OCI-M2 (cell line): ENCODE measurements around the gene PAGR1.
"Not testable (repeated sequence)": the region's sequence is repeated elsewhere in the genome, so short reads cannot be mapped to it uniquely, and the experiment has no call there.

Experiments used
- DNase-seq: peaks from one replicate; lab custom pipeline; 2025; ENCODE audit not compliant: unreplicated experiment; lab: John Stamatoyannopoulos, UW

The PAGR1 gene

GRCh38 chr16:29811896-29812665, 3.9 kb upstream of the PAGR1 start, which contains the start of gene PRRT2:
Gene PRRT2, plus strand, starts transcription at chr16:29812193. Its CDS starts 862 bp downstream, at chr16:29813055.
- no peak for DNase-seq

GRCh38 chr16:29812754-29813643, 3.0 kb upstream of the PAGR1 start:
- no peak for DNase-seq

GRCh38 chr16:29813644-29814562, 2.0 kb upstream of the PAGR1 start:
- DNase-seq: no peak

- no peak for DNase-seq
Observed at GRCh38 chr16:29814592-29814991, 1.4 kb upstream of the PAGR1 start.

GRCh38 chr16:29815032-29815721, 775 bp upstream of the PAGR1 start:
- DNase-seq: no peak

- no peak for DNase-seq
Observed at GRCh38 chr16:29816694-29817441, 916 bp downstream of the PAGR1 start.

- DNase-seq: no peak
Observed at GRCh38 chr16:29818082-29818481, 2.1 kb downstream of the PAGR1 start.

GRCh38 chr16:29819506-29819905, 3.6 kb downstream of the PAGR1 start:
- DNase-seq: no peak

GRCh38 chr16:29820271-29820701, 4.3 kb downstream of the PAGR1 start, which contains the start of gene MVP:
Gene MVP, plus strand, starts transcription at chr16:29820462. Its CDS starts 10,088 bp downstream, at chr16:29830550.
- DNase-seq: no peak

GRCh38 chr16:29820730-29821642, 5.0 kb downstream of the PAGR1 start:
- no peak for DNase-seq

- no peak for DNase-seq
Observed at GRCh38 chr16:29821643-29822115, 5.7 kb downstream of the PAGR1 start.

- DNase-seq: no peak
Observed at GRCh38 chr16:29824589-29825144, 8.7 kb downstream of the PAGR1 start.

- DNase-seq: no peak
Observed at GRCh38 chr16:29825145-29826044, 9.4 kb downstream of the PAGR1 start.

- DNase-seq: no peak
Observed at GRCh38 chr16:29826342-29826695, 10.4 kb downstream of the PAGR1 start.

GRCh38 chr16:29830774-29831173, 14.8 kb downstream of the PAGR1 start:
- DNase-seq: no peak

GRCh38 chr16:29831490-29831889, 15.5 kb downstream of the PAGR1 start:
- DNase-seq: no peak

- not testable (repeated sequence) for DNase-seq
Observed at GRCh38 chr16:29833219-29833618, 17.3 kb downstream of the PAGR1 start.
